DOHH2 (cell line): ENCODE measurements around the gene TNNT1.

Source experiments
- CTCF ChIP-seq: fragments of 200-600 bp; sonication (generic); IDR thresholded peaks from one replicate; pipeline ENCODE4 v1.5.1; 2014; ENCODE audit warnings: antibody characterized with exemption, mild to moderate bottlenecking, low read depth, low read length; ENCODE audit not compliant: poor library complexity, severe bottlenecking
- EZH2phosphoT487 ChIP-seq: fragments of 200-600 bp; sonication (generic); IDR thresholded peaks from 2 replicates; pipeline ENCODE4 v1.6.1; 2017; ENCODE audit warnings: borderline replicate concordance, mild to moderate bottlenecking, antibody characterized with exemption, low read length, moderate library complexity, mixed read lengths

- no peak for TF ChIP-seq CTCF
- TF ChIP-seq EZH2phosphoT487: no peak
Measured at GRCh38 chr19:55116859-55117662, 31.9 kb downstream of the TNNT1 start, which contains the start of gene PPP1R12C.
